Stimulated activated CD4-positive, alpha-beta T cell treated with anti-CD3 and anti-CD28 coated beads, Interleukin-12 subunit alpha, Interleukin-12 subunit beta, amount 100 ng/mL, for 24 hours (primary cell): ENCODE results near the gene GSTK1.

Source experiments
- DNase-seq, 2 experiments: peaks; one replicate each; pipeline ENCODE4 v3.0.0-alpha.2; 2020; ENCODE audit warnings: low read depth in 2 of 2

Gene GSTK1

DNA sequence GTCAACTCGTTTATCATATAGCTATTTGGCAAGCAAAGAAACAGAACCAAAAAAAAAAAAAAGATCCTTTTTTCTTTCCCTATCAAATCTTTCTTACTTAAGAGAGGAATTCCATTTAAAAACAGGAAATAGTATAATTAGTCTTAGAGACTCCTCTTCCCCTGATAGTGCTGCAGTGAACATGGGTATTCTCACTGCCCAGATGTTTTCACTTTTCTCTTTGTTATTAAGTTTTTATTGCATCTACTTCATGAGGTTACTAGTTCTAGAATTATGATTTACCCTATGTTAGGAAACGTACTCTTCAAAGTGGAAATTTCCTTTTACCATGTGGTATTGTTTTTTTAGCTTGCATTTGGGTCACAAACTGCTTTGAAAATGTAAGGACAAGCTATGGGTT is 33.4 kb downstream of the GSTK1 start:
- DNase-seq: no peak

DNA sequence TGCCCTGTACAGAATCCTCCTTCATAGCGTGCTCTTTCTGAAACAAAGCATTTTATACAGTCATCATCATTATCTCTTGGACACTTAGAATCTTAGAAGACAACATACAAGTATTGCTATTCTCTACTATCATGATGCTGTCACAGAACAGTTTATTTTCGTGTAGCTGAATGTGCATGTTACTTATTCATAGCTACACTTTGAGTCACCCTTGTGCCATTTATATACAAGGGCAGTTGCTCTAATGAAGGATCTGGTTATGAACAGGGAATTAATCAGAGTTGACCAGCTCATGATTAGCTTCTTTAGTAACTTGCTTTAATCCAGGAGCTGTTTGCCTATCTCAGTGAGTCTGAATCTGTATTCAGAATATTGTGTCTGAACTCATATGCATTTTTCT is 36.1 kb downstream of the GSTK1 start:
- DNase-seq: no peak

DNA sequence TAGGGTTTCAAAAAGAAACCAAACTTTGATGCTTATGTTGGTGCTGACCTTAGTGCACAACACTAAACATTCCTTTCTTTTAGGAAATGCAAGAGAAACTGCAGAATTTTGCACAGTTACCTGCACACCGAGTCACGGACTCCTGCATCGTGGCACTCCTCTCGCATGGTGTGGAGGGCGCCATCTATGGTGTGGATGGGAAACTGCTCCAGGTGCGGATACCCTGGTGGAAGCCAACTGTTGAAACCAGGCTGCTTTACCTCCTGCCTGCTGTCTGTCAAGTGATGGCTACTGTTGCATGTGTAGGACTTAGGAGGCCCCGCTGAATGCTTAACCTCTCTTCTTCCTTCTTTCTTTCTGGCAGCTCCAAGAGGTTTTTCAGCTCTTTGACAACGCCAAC is 36.6 kb downstream of the GSTK1 start:
- DNase-seq: peak; percentile 20 to 43

DNA sequence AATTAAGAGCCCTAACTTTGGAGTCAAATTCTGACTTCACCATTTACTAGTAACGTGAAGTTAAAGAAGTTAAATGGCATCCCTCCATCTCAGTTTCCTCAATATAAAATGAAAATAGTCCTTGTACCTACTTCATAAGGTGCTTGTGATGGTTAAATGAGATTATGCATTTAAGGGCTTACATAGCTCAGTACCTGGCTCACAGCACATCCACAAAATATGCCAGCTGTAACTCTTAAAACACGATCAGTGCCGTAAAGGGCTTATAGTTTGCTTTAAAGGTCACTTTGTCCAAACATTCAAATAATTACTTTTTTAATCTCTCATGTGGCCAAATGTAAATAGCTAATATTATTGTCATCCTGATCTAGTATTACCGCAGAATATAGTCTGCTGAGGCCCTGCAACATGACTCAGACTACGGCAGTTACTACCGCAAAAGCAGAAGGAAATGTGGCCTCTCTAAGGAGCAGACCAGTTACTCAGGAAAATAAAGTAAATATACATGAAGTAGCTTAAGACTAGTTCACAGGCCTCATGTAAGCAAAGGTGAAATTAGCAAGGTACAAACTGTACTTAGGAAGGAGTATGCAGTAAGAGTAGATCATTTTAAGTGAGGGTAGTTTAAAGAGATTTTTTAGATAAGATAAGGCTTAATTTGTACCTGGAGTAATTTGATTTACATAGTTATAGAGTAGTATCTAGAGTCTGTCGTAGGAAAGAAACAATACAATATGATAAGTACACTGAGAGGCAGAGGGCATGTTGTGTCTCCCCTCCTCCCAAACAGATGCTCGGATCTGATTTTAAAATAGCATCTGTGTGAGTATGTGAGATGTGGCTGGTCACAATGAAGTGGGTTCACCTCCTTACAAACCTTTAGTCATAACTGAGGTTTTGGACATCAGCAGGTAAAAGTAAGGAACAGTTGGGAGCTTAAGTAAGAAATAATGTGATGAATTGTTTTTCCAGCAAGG is 38.0 kb downstream of the GSTK1 start:
- no peak for DNase-seq

DNA sequence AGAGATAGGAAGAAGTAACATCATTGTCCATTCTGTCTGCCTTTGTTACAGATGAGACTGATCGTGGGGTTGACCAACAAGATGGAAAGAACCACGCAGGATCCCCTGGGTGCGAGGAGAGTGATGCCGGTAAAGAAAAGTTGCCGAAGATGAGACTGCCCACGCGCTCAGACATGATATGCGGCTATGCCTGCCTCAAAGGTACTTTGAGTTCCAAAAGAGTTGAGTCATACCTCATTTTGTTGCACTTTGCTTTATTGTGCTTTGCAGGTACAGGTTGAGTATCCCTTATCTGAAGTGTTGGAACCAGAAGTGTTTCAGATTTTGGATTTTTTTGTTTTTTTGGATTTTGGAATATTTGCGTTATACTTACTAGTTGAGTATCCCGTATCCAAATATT is 40.5 kb downstream of the GSTK1 start:
- no peak for DNase-seq

DNA sequence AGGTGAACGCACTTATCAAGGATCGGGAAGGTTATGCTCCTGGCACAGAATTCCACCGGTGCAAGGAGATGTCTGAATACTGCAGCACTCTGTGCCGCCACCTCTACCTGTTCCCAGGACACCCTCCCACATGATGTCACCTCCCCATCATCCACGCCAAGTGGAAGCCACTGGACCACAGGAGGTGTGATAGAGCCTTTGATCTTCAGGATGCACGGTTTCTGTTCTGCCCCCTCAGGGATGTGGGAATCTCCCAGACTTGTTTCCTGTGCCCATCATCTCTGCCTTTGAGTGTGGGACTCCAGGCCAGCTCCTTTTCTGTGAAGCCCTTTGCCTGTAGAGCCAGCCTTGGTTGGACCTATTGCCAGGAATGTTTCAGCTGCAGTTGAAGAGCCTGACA is 41.7 kb downstream of the GSTK1 start:
- DNase-seq: no peak

DNA sequence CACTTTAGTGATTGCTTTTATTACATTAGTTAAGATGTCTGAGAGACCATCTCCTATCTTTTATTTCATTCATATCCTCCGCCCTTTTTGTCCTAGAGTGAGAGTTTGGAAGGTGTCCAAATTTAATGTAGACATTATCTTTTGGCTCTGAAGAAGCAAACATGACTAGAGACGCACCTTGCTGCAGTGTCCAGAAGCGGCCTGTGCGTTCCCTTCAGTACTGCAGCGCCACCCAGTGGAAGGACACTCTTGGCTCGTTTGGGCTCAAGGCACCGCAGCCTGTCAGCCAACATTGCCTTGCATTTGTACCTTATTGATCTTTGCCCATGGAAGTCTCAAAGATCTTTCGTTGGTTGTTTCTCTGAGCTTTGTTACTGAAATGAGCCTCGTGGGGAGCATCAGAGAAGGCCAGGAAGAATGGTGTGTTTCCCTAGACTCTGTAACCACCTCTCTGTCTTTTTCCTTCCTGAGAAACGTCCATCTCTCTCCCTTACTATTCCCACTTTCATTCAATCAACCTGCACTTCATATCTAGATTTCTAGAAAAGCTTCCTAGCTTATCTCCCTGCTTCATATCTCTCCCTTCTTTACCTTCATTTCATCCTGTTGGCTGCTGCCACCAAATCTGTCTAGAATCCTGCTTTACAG is 42.3 kb downstream of the GSTK1 start:
- DNase-seq: peak; percentile 37 to 67

DNA sequence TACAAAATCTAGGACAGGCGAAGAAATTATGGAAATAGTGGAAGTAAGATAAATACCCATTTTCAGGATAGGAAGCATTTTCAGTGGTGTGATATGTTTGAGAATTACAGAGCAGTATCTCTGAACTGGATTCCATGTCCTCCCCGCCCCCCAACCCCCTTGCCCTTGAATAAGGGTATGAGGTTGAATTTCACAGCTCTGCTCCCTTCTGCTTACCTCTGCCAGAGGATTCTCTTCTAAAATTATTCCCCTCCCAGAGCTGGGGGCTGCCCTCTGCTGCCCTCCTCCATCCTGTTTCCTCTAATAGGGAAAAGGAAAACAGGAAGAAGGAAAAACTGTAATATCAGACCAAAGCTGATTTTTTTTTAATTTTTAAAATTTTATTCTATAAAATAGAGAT is 45.4 kb downstream of the GSTK1 start:
- DNase-seq: no peak

DNA sequence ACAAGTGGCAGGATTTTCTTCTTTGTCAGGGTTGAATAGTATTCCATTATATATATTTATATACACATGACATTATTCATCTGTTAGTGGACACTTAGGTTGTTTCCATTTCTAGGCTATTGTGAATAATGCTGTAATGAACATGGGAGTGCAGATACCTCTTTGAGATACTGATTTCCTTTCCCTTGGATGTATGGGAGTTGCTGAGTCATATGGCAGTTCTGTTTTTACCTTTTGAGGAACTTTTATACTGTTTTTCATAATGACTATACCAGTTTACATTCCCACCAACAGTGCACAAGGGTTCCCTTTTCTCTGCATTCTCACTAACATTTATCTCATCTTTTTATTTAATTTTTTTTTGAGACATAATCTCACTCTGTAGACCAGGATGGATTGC is 50.9 kb downstream of the GSTK1 start:
- no peak for DNase-seq

DNA sequence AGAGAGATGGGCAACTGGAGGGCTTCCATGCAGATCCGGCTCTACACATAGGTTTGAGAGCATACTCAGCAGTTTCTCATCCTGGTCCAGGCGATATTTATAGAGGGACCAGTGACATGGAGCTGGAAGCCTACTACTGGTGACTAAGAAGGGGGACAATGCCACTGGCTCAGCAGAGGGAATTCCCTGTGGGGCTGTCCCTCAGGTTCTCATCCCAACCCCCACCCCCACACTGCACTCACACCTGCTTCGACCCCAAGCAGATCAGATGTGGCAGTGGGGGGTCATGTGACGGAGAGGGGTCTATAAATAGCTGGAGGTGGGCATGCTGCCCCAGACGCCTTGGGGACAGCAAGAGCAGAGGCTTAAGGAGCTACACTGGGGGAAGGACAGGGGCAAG is 52.5 kb downstream of the GSTK1 start, which contains the start of gene CLCN1:
Gene CLCN1, plus strand, starts transcription at position 336 of the 400 bp plus-strand sequence. CDS start 102 bp downstream, outside the sequence.
- no peak for DNase-seq

DNA sequence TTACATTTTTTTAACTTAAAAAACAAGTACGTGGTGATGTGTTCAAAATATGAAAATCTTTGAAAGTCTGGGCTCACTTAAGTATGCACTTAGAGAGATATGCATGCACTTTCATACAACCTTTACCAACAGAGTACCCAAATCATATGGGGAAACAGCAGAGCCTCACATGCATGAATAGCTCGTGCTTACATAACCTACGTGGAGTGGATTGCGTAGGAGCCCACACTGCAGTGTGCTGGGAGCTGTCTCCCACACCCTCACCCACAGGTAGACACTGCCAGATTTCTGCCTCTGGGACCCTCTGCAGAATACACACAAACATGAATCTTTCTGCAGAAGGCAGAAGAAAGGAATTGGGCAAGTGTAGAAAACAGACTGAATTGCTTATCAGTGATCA is 53.3 kb downstream of the GSTK1 start:
- no peak for DNase-seq

DNA sequence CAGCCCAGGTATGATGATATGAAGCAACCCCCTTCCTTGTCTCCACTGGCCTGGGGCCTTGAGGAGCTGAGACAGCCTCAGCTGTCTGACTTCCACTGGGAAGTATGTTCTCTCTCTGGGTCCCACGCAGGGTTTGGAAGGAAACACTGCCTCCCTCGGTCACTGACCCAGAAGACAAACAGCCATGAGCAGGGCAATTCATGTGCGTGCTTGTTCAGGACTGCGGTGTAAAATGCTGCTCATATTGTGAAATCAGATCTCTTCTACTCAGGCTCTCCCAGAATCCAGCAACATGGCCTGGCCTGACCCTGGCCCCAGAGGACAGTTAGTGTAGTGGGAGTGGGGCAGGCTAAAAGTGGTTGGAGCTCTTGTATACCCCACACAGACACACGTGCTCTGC is 55.4 kb downstream of the GSTK1 start:
- no peak for DNase-seq
